SK-N-SH (cell line): ENCODE results near the gene NPAT. TPM values are rescaled to one million over a fixed set of nuclear protein-coding genes. Genes with fewer than 3 reads are reported as not detected.

ENCODE experiments used
- CTCF ChIA-PET: fragments of 300-600, 350-600 bp; formaldehyde crosslinking; extraction: SDS; loops from one replicate; lab custom pipeline; 2021; lab: Yijun Ruan, JAX
- POLR2A ChIA-PET: fragments of 350-600 bp; sonication (Branson Sonifier 250); formaldehyde crosslinking; extraction: SDS; loops from one replicate; lab custom pipeline; 2020; ENCODE audit warnings: antibody characterized with exemption, inconsistent platforms; lab: Yijun Ruan, JAX
- DNase-seq: peaks from one replicate; pipeline ENCODE4 v3.0.0; 2012
- H2AFZ ChIP-seq: fragments of 200-600 bp; sonication (generic); 2 replicates; pipeline ENCODE4 v1.8.1; 2016; ENCODE audit warnings: antibody characterized with exemption, mild to moderate bottlenecking, low read depth
- H3F3A ChIP-seq: fragments of 200-600 bp; sonication (generic); replicated peaks from 2 replicates; pipeline ENCODE3; 2016; ENCODE audit warnings: antibody characterized with exemption, mild to moderate bottlenecking; ENCODE audit not compliant: insufficient read depth
- H3K27ac ChIP-seq, 2 experiments: fragments of 200-500 bp in 1 of 2; fragments of 200-600 bp in 1 of 2; sonication (Bioruptor generic) in 1 of 2; sonication (generic), shearing (Covaris generic) in 1 of 2; 2 replicates each; pipeline versions ENCODE4 v1.5.1 to v1.6.1; 2014 to 2016; ENCODE audit warnings: low read depth in 2 of 2, inconsistent platforms in 1 of 2, low read length in 1 of 2, mild to moderate bottlenecking in 1 of 2, mixed read lengths in 1 of 2
- H3K27me3 ChIP-seq: fragments of 200-600 bp; sonication (generic), shearing (Covaris generic); 2 replicates; pipeline ENCODE4 v1.6.1; 2016; ENCODE audit warnings: mixed run types; ENCODE audit not compliant: insufficient read depth
- H3K36me3 ChIP-seq, 2 experiments: fragments of 200-500 bp in 1 of 2; fragments of 200-600 bp in 1 of 2; sonication (Bioruptor generic) in 1 of 2; sonication (generic) in 1 of 2; replicated peaks in 1 of 2; 2 replicates each; pipeline versions ENCODE3 to v1.5.1; 2014 to 2016; ENCODE audit warnings: low read length in 1 of 2, mild to moderate bottlenecking in 1 of 2; ENCODE audit not compliant: insufficient read depth in 2 of 2, control insufficient read depth in 1 of 2
- H3K4me1 ChIP-seq, 2 experiments: fragments of 200-500 bp in 1 of 2; fragments of 200-600 bp in 1 of 2; sonication (Bioruptor generic) in 1 of 2; sonication (generic), shearing (Covaris generic) in 1 of 2; 2 replicates each; pipeline versions ENCODE4 v1.5.1 to v1.6.1; 2014 to 2016; ENCODE audit warnings: low read depth in 1 of 2, low read length in 1 of 2, mixed run types in 1 of 2; ENCODE audit not compliant: insufficient read depth in 2 of 2, control insufficient read depth in 1 of 2
- H3K4me2 ChIP-seq: fragments of 200-600 bp; sonication (generic), shearing (Covaris generic); 2 replicates; pipeline ENCODE4 v1.6.1; 2017; ENCODE audit warnings: mixed run types
- H3K4me3 ChIP-seq, 2 experiments: fragments of 200-500 bp in 1 of 2; fragments of 200-600 bp in 1 of 2; sonication (Bioruptor generic) in 1 of 2; sonication (generic), shearing (Covaris generic) in 1 of 2; 2 replicates each; pipeline versions ENCODE4 v1.5.1 to v1.8.1; 2014 to 2016; ENCODE audit warnings: low read depth in 2 of 2, inconsistent platforms in 1 of 2, low read length in 1 of 2, mild to moderate bottlenecking in 1 of 2, mixed read lengths in 1 of 2, moderate library complexity in 1 of 2
- H3K79me2 ChIP-seq: fragments of 200-600 bp; sonication (generic); 2 replicates; pipeline ENCODE4 v1.8.1; 2017; ENCODE audit warnings: mild to moderate bottlenecking; ENCODE audit not compliant: insufficient read depth
- H3K9ac ChIP-seq: fragments of 200-600 bp; sonication (generic); 2 replicates; pipeline ENCODE4 v1.6.1; 2017; ENCODE audit warnings: mixed run types
- H3K9me2 ChIP-seq: fragments of 200-600 bp; sonication (generic); 2 replicates; pipeline ENCODE4 v1.6.1; 2017; ENCODE audit warnings: mixed run types
- H3K9me3 ChIP-seq: fragments of 200-600 bp; sonication (generic); 2 replicates; pipeline ENCODE4 v1.6.1; 2017; ENCODE audit warnings: mixed run types, mild to moderate bottlenecking, moderate library complexity
- H4K20me1 ChIP-seq: fragments of 200-600 bp; sonication (generic); 2 replicates; pipeline ENCODE4 v1.6.1; 2017; ENCODE audit warnings: mild to moderate bottlenecking, mixed run types; ENCODE audit not compliant: insufficient read depth
- ELF1 ChIP-seq: IDR thresholded peaks from 2 replicates; pipeline ENCODE4 v1.4.0; 2012
- EP300 ChIP-seq, 2 experiments: IDR thresholded peaks; 2 replicates each; pipeline versions ENCODE4 v1.4.0 to v1.6.1; 2012; ENCODE audit warnings: borderline replicate concordance in 1 of 2, low read depth in 1 of 2, low read length in 1 of 2
- EZH2phosphoT487 ChIP-seq: fragments of 200-600 bp; sonication (generic); IDR thresholded peaks from 2 replicates; pipeline ENCODE4 v1.6.1; 2017; ENCODE audit warnings: low read depth, mixed run types, mild to moderate bottlenecking, antibody characterized with exemption, moderate library complexity, borderline replicate concordance
- GATA2 ChIP-seq: sonication (generic); formaldehyde crosslinking; IDR thresholded peaks from 2 replicates; pipeline ENCODE4 v1.5.0; 2020; ENCODE audit warnings: mild to moderate bottlenecking, missing genetic modification reagents
- MAX ChIP-seq: IDR thresholded peaks from 2 replicates; pipeline ENCODE4 v1.4.0; 2012; ENCODE audit warnings: low read depth
- MEF2A ChIP-seq: IDR thresholded peaks from 2 replicates; pipeline ENCODE4 v1.4.0; 2012; ENCODE audit warnings: low read depth, borderline replicate concordance
- POLR2AphosphoS5 ChIP-seq: IDR thresholded peaks from 2 replicates; pipeline ENCODE4 v1.6.1; 2012; ENCODE audit warnings: low read depth, low read length
- RAD21 ChIP-seq: IDR thresholded peaks from 2 replicates; pipeline ENCODE4 v1.6.1; 2012; ENCODE audit warnings: mild to moderate bottlenecking, low read length
- RFX5 ChIP-seq: IDR thresholded peaks from 2 replicates; pipeline ENCODE4 v1.6.1; 2012; ENCODE audit warnings: mild to moderate bottlenecking, improper control_type of control experiment, low read length
- RXRA ChIP-seq: IDR thresholded peaks from 2 replicates; pipeline ENCODE4 v1.4.0; 2012; ENCODE audit warnings: low read depth, mild to moderate bottlenecking, borderline replicate concordance
- SIN3A ChIP-seq: IDR thresholded peaks from 2 replicates; pipeline ENCODE4 v1.6.1; 2012; ENCODE audit warnings: low read depth, mild to moderate bottlenecking, low read length, moderate library complexity, borderline replicate concordance
- SMC3 ChIP-seq: IDR thresholded peaks from 2 replicates; pipeline ENCODE4 v1.6.1; 2012; ENCODE audit warnings: low read depth, low read length, improper control_type of control experiment
- YY1 ChIP-seq: IDR thresholded peaks from 2 replicates; pipeline ENCODE4 v1.4.0; 2012; ENCODE audit warnings: low read depth, mild to moderate bottlenecking
- WGBS: methylation state at CpG from one replicate; pipeline ENCODE4 v1.1.6; 2017; ENCODE audit warnings: low lambda C conversion rate; 5-methylcytosine and 5-hydroxymethylcytosine counted together
- polyA plus RNA-seq, 3 experiments: library from polyadenylated mRNA; depleted of rRNA; stranded (reverse); fragments of >200 nt; gene quantifications; 2 replicates each; pipeline ENCODE4 v1.2.3, GENCODE V29; 2012
- TF ChIP-seq, protein P1 (sequence below): fragments of 150-350 bp; IDR thresholded peaks from 2 replicates; pipeline ENCODE4 v1.6.1; 2017; ENCODE audit warnings: antibody characterized with exemption, low read length, low read depth, borderline replicate concordance
- TF ChIP-seq, protein P2 (sequence below): IDR thresholded peaks from 2 replicates; pipeline ENCODE4 v1.6.1; 2012; ENCODE audit warnings: mild to moderate bottlenecking, low read depth, low read length, moderate library complexity

NPAT gene
- polyA plus RNA-seq, 1 of the 3 experiments (the other 2 are of a cell fraction) = 2.1 TPM

DNA sequence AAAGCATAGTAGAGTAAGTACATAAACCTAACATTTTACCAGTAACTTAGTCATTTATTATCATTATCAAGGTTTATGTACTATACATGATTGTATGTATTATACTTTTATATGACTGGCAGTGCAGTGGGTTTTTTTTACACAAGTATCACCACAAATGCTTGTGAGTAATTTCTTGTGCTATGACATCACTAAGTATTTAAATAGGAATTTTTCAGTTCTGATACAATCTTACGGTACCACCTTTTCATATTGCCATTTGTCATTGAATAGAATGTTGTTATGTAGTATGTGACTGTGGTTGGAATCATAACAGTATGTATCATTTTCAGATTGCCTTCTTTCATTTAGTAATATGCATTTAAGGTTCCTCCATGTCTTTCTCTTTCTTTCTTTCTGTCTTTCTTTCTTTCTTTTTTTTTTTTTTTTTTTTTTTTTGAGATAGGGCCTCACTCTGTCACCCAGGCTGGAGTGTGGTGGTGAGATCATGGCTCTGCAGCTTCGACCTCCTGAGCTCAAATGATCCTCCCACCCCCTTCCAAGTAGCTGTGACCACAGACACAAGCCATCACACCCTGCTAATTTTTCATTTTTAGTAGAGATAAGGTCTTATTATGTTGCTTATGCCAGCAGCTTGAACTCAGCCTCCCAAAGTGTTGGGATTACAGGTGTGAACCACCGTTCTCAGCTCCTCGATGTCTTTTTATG lies 19.0 kb upstream of the NPAT start:
- CTCF ChIA-PET = interaction anchor here (0.8 kb wide), 1 partner anchor 19 kb away, joined by 5 read pairs; the partner anchor contains the start of genes ATM and NPAT

More for the DNA sequence above, 19.0 kb upstream of the NPAT start:
- H3K79me2 ChIP-seq = no peaks in the 10 kb centered on the region
- WGBS = 97% methylated on average over 4 of the region's 4 CpGs
- peaks cover 46 to 51% of the 10 kb centered on the region in 2 experiments for H3K36me3 ChIP-seq
- H3K4me3 ChIP-seq = no peak overlapping the region
- TF ChIP-seq RXRA (no peak), MEF2A (no peak), RFX5 (no peak), RAD21 (no peak), MAX (no peak), SIN3A (no peak), YY1 (no peak), SMC3 (no peak), GATA2 (CRISPR knock-in tag) (no peak), ELF1 (no peak), EP300 (IDR thresholded peaks at IDR 0.05; ENCODE audit: borderline replicate concordance in 1 of 2, low read depth in 1 of 2, low read length in 1 of 2) (no peak), POLR2AphosphoS5 (no peak), EZH2phosphoT487 (no peak)
- TF ChIP-seq, protein P1, sequence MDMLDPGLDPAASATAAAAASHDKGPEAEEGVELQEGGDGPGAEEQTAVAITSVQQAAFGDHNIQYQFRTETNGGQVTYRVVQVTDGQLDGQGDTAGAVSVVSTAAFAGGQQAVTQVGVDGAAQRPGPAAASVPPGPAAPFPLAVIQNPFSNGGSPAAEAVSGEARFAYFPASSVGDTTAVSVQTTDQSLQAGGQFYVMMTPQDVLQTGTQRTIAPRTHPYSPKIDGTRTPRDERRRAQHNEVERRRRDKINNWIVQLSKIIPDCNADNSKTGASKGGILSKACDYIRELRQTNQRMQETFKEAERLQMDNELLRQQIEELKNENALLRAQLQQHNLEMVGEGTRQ = no peak
- TF ChIP-seq, protein P2, sequence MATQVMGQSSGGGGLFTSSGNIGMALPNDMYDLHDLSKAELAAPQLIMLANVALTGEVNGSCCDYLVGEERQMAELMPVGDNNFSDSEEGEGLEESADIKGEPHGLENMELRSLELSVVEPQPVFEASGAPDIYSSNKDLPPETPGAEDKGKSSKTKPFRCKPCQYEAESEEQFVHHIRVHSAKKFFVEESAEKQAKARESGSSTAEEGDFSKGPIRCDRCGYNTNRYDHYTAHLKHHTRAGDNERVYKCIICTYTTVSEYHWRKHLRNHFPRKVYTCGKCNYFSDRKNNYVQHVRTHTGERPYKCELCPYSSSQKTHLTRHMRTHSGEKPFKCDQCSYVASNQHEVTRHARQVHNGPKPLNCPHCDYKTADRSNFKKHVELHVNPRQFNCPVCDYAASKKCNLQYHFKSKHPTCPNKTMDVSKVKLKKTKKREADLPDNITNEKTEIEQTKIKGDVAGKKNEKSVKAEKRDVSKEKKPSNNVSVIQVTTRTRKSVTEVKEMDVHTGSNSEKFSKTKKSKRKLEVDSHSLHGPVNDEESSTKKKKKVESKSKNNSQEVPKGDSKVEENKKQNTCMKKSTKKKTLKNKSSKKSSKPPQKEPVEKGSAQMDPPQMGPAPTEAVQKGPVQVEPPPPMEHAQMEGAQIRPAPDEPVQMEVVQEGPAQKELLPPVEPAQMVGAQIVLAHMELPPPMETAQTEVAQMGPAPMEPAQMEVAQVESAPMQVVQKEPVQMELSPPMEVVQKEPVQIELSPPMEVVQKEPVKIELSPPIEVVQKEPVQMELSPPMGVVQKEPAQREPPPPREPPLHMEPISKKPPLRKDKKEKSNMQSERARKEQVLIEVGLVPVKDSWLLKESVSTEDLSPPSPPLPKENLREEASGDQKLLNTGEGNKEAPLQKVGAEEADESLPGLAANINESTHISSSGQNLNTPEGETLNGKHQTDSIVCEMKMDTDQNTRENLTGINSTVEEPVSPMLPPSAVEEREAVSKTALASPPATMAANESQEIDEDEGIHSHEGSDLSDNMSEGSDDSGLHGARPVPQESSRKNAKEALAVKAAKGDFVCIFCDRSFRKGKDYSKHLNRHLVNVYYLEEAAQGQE = no peak
- H3K9me3 ChIP-seq = no peaks in the 10 kb centered on the region
- no peaks in the 10 kb centered on the region for H3K27me3 ChIP-seq
- no peaks in the 10 kb centered on the region for H4K20me1 ChIP-seq
- no peak overlapping the region for H3K27ac ChIP-seq
- H3K9me2 ChIP-seq = no peaks in the 10 kb centered on the region
- no peak overlapping the region for H2AFZ ChIP-seq
- no peaks in the 10 kb centered on the region for H3F3A ChIP-seq
- H3K9ac ChIP-seq = no peak overlapping the region
- no peak overlapping the region for H3K4me2 ChIP-seq
- DNase-seq = no peak
- no peaks in the 10 kb centered on the region for H3K4me1 ChIP-seq
- POLR2A ChIA-PET = no interaction called here
